Ishikawa (cell line): Measurements from ENCODE around the gene PLPP4.

ENCODE experiments used
- CEBPB ChIP-seq: IDR thresholded peaks from 2 replicates; pipeline ENCODE4 v1.6.1; 2012
- CREB1 ChIP-seq: IDR thresholded peaks from 2 replicates; pipeline ENCODE4 v1.6.1; 2012; ENCODE audit warnings: low read depth
- EGR1 ChIP-seq: IDR thresholded peaks from 2 replicates; pipeline ENCODE4 v1.6.1; 2012
- EP300 ChIP-seq: IDR thresholded peaks from 2 replicates; pipeline ENCODE4 v1.6.1; 2012; ENCODE audit warnings: borderline replicate concordance
- FOXM1 ChIP-seq: IDR thresholded peaks from 2 replicates; pipeline ENCODE4 v1.6.1; 2012; ENCODE audit warnings: low read depth, borderline replicate concordance
- MAX ChIP-seq: IDR thresholded peaks from 2 replicates; pipeline ENCODE4 v1.6.1; 2012
- NFIC ChIP-seq: IDR thresholded peaks from 2 replicates; pipeline ENCODE4 v1.6.1; 2012
- RAD21 ChIP-seq: IDR thresholded peaks from 2 replicates; pipeline ENCODE4 v1.6.1; 2012; ENCODE audit warnings: low read depth
- REST ChIP-seq: IDR thresholded peaks from 2 replicates; pipeline ENCODE4 v1.6.1; 2012; ENCODE audit warnings: low read depth, mild to moderate bottlenecking
- TAF1 ChIP-seq: IDR thresholded peaks from 2 replicates; pipeline ENCODE4 v1.6.1; 2012; ENCODE audit warnings: low read depth, mild to moderate bottlenecking
- TCF12 ChIP-seq: IDR thresholded peaks from 2 replicates; pipeline ENCODE4 v1.6.1; 2012; ENCODE audit warnings: low read depth
- TEAD4 ChIP-seq: IDR thresholded peaks from 2 replicates; pipeline ENCODE4 v1.6.1; 2012
- USF1 ChIP-seq: IDR thresholded peaks from 2 replicates; pipeline ENCODE4 v1.6.1; 2012
- YY1 ChIP-seq: IDR thresholded peaks from 2 replicates; pipeline ENCODE4 v1.6.1; 2012; ENCODE audit warnings: low read depth
- ZBTB7A ChIP-seq: IDR thresholded peaks from 2 replicates; pipeline ENCODE4 v1.6.1; 2012; ENCODE audit warnings: low read depth

The PLPP4 gene

GRCh38 chr10:120493411-120494312 is 36.6 kb downstream of the PLPP4 start:
- TF ChIP-seq NFIC: no peak
- no peak for TF ChIP-seq MAX
- no peak for TF ChIP-seq YY1
- TF ChIP-seq EGR1: no peak
- no peak for TF ChIP-seq TCF12

- no peak for TF ChIP-seq RAD21
- no peak for TF ChIP-seq EP300
- no peak for TF ChIP-seq TCF12
- no peak for TF ChIP-seq NFIC
- TF ChIP-seq TEAD4: no peak
Observed at GRCh38 chr10:120494313-120494710, 37.3 kb downstream of the PLPP4 start.

GRCh38 chr10:120495226-120496009 is 38.4 kb downstream of the PLPP4 start:
- TF ChIP-seq CEBPB: no peak
- no peak for TF ChIP-seq NFIC
- no peak for TF ChIP-seq RAD21

GRCh38 chr10:120499883-120500282 is 42.9 kb downstream of the PLPP4 start:
- no peak for TF ChIP-seq NFIC
- no peak for TF ChIP-seq TAF1
- no peak for TF ChIP-seq YY1
- no peak for TF ChIP-seq RAD21
- TF ChIP-seq FOXM1: no peak
- no peak for TF ChIP-seq MAX
- TF ChIP-seq EGR1: no peak
- no peak for TF ChIP-seq TCF12
- no peak for TF ChIP-seq ZBTB7A
- no peak for TF ChIP-seq USF1
- no peak for TF ChIP-seq EP300
- TF ChIP-seq CEBPB: no peak
- no peak for TF ChIP-seq TEAD4
- TF ChIP-seq CREB1: no peak
- no peak for TF ChIP-seq REST

GRCh38 chr10:120503689-120504088 is 46.7 kb downstream of the PLPP4 start:
- no peak for TF ChIP-seq ZBTB7A
- TF ChIP-seq EGR1: no peak
- no peak for TF ChIP-seq TCF12
- TF ChIP-seq TEAD4: no peak
- TF ChIP-seq CREB1: no peak
- TF ChIP-seq RAD21: no peak
- TF ChIP-seq EP300: no peak
- TF ChIP-seq FOXM1: no peak
- TF ChIP-seq USF1: no peak
- no peak for TF ChIP-seq YY1
- TF ChIP-seq REST: no peak
- no peak for TF ChIP-seq TAF1
- no peak for TF ChIP-seq MAX
- no peak for TF ChIP-seq CEBPB
- no peak for TF ChIP-seq NFIC
